ENCODE data around the gene LUZP1.

- no peak for TF ChIP-seq CTCF (IDR thresholded peaks at IDR 0.05; ENCODE audit: extremely low read depth in 1 of 2, insufficient read depth in 1 of 2, low read depth in 1 of 2, low read length in 2 of 2)
- TF ChIP-seq POLR2AphosphoS5 (IDR thresholded peaks at IDR 0.05; ENCODE audit: insufficient read depth, low read depth, low read length) = no peak
Observed at GRCh38 chr1:23090056-23090455, 78.6 kb downstream of the LUZP1 start.
